Thyroid gland (tissue), 4 donors: ENCODE results near the gene ACBD3. TPM values are rescaled to one million over a fixed set of nuclear protein-coding genes. Genes with fewer than 3 reads are reported as not detected.
"Not testable (repeated sequence)": the region's sequence is repeated elsewhere in the genome, so short reads cannot be mapped to it uniquely, and the experiment has no call there.

Experiments used
- DNase-seq, 2 donors: peaks; one replicate each; pipeline ENCODE4 v3.0.0-alpha.2; 2019
- H3K27ac ChIP-seq, 3 donors: fragments of 200-600 bp; sonication (generic); 1 replicate in 2 of 3; 2 replicates in 1 of 3; pipeline ENCODE4 v1.5.1; 2016 to 2019; ENCODE audit warnings: mild to moderate bottlenecking in 1 of 3, moderate library complexity in 1 of 3
- H3K27me3 ChIP-seq: fragments of 200-600 bp; sonication (generic); one replicate; pipeline ENCODE4 v1.5.1; 2019
- H3K36me3 ChIP-seq, 2 donors: fragments of 200-600 bp; sonication (generic); one replicate each; pipeline ENCODE4 v1.5.1; 2016 to 2019
- H3K4me1 ChIP-seq, 2 donors: fragments of 200-600 bp; sonication (generic); one replicate each; pipeline ENCODE4 v1.5.1; 2017 to 2019
- H3K4me3 ChIP-seq, 3 donors: fragments of 200-600 bp; sonication (generic); replicated peaks in 1 of 3; 1 replicate in 2 of 3; 2 replicates in 1 of 3; pipeline ENCODE4 v1.5.1; 2016; ENCODE audit warnings: mild to moderate bottlenecking in 1 of 3
- H3K9me3 ChIP-seq: fragments of 200-600 bp; sonication (generic); one replicate; pipeline ENCODE4 v1.5.1; 2017
- CTCF ChIP-seq, 6 experiments: fragments of 200-600 bp in 3 of 6; fragments of 450-650 bp in 3 of 6; sonication (generic) in 3 of 6; IDR thresholded peaks; one replicate each; pipeline ENCODE4 v1.5.1; 2016 to 2019; ENCODE audit warnings: antibody characterized with exemption in 6 of 6, mild to moderate bottlenecking in 2 of 6, inconsistent platforms in 1 of 6, moderate library complexity in 1 of 6
- POLR2A ChIP-seq, 2 donors: fragments of 450-650 bp; IDR thresholded peaks; one replicate each; pipeline ENCODE4 v1.6.1; 2017; ENCODE audit warnings: antibody characterized with exemption in 2 of 2, mild to moderate bottlenecking in 2 of 2, moderate library complexity in 1 of 2
- WGBS, 2 donors: methylation state at CpG; one replicate each; pipeline ENCODE4 v1.1.5; 2017; 5-methylcytosine and 5-hydroxymethylcytosine counted together
- intact Hi-C: fragments of 100-400 bp; cut with DNase I; formaldehyde crosslinking; loops from one replicate; pipeline ENCODE4 v1.15.1; 2023
- total RNA-seq, 4 donors: library from RNA; depleted of rRNA; stranded (reverse); fragments of >200 nt; gene quantifications; one replicate each; pipeline ENCODE4 v1.2.3, GENCODE V29; 2016

The ACBD3 gene
- total RNA-seq, 4 donors from 2014 or later, result 56.4 to 74.2 (median 66.0) TPM

- Histone ChIP-seq H3K36me3 (no peaks in the 10 kb centered on the region), H3K27ac (no peak overlapping the region), H3K27me3 (no peaks in the 10 kb centered on the region), H3K9me3 (no peaks in the 10 kb centered on the region), H3K4me3 (no peak overlapping the region), H3K4me1 (no peaks in the 10 kb centered on the region)
- intact Hi-C loops, result no loop called here
- TF ChIP-seq CTCF (IDR thresholded peaks at IDR 0.05) (no peak), POLR2A (IDR thresholded peaks at IDR 0.05) (no peak)
- WGBS, 2 donors, result 88 to 91% methylated on average over 5 of the region's 5 CpGs
- DNase-seq, result no peak
These were observed 20.5 kb upstream of the ACBD3 start for GRCh38 chr1:226207048-226207447.

- H3K36me3 ChIP-seq, result no peaks in the 10 kb centered on the region
- no peak overlapping the region for H3K27ac ChIP-seq
- no peak for TF ChIP-seq CTCF (IDR thresholded peaks at IDR 0.05)
- no peak for TF ChIP-seq POLR2A (IDR thresholded peaks at IDR 0.05)
- no peaks in the 10 kb centered on the region for H3K27me3 ChIP-seq
- DNase-seq, result no peak
- H3K9me3 ChIP-seq, result no peaks in the 10 kb centered on the region
- H3K4me3 ChIP-seq, result no peak overlapping the region
- no peaks in the 10 kb centered on the region for H3K4me1 ChIP-seq
- intact Hi-C loops, result no loop called here
These were observed 17.7 kb upstream of the ACBD3 start for GRCh38 chr1:226204198-226204597.

- Histone ChIP-seq H3K27ac (no peak overlapping the region), H3K4me3 (no peak overlapping the region), H3K9me3 (no peaks in the 10 kb centered on the region), H3K36me3 (no peaks in the 10 kb centered on the region), H3K4me1 (no peaks in the 10 kb centered on the region), H3K27me3 (no peaks in the 10 kb centered on the region)
- intact Hi-C loops, result no loop called here
- TF ChIP-seq POLR2A (IDR thresholded peaks at IDR 0.05) (no peak), CTCF (IDR thresholded peaks at IDR 0.05) (no peak)
- 90 to 92% methylated on average over 4 of the region's 4 CpGs for WGBS, 2 donors
- no peak for DNase-seq
These were observed 17.1 kb upstream of the ACBD3 start for GRCh38 chr1:226203655-226204054.

- Histone ChIP-seq H3K36me3 (no peaks in the 10 kb centered on the region), H3K27me3 (no peaks in the 10 kb centered on the region), H3K27ac (no peak overlapping the region), H3K4me3 (no peak overlapping the region), H3K9me3 (no peaks in the 10 kb centered on the region), H3K4me1 (no peaks in the 10 kb centered on the region)
- DNase-seq, result no peak
- intact Hi-C loops, result no loop called here
- TF ChIP-seq CTCF (IDR thresholded peaks at IDR 0.05) (no peak), POLR2A (IDR thresholded peaks at IDR 0.05) (no peak)
- 73 to 88% methylated on average over 1 of the region's 1 CpG for WGBS, 2 donors
These were observed 16.7 kb upstream of the ACBD3 start for GRCh38 chr1:226203240-226203639.

GRCh38 chr1:226202666-226203065 lies 16.1 kb upstream of the ACBD3 start:
- intact Hi-C loops, H3K27me3 ChIP-seq, H3K36me3 ChIP-seq, H3K4me3 ChIP-seq, H3K27ac ChIP-seq, H3K9me3 ChIP-seq, H3K4me1 ChIP-seq, DNase-seq: not testable (repeated sequence)
- WGBS, 2 donors, result 87 to 89% methylated on average over 6 of the region's 6 CpGs

GRCh38 chr1:226202246-226202645 lies 15.7 kb upstream of the ACBD3 start:
- intact Hi-C loops, result no loop called here
- 85 to 97% methylated on average over 3 of the region's 3 CpGs for WGBS, 2 donors
- no peak overlapping the region for H3K4me3 ChIP-seq
- H3K36me3 ChIP-seq, result no peaks in the 10 kb centered on the region
- H3K27ac ChIP-seq, result no peak overlapping the region
- no peaks in the 10 kb centered on the region for H3K27me3 ChIP-seq
- H3K4me1 ChIP-seq, result no peaks in the 10 kb centered on the region
- TF ChIP-seq CTCF (IDR thresholded peaks at IDR 0.05), result no peak
- no peak for TF ChIP-seq POLR2A (IDR thresholded peaks at IDR 0.05)
- H3K9me3 ChIP-seq, result no peaks in the 10 kb centered on the region
- DNase-seq, result no peak
